Measurements from ENCODE around the gene LBX2.

GRCh38 chr2:74474899-74475298 lies 24.5 kb downstream of the LBX2 start:
- TF ChIP-seq TARDBP (IDR thresholded peaks at IDR 0.05) (no peak), LEF1 (IDR thresholded peaks at IDR 0.05; ENCODE audit: borderline replicate concordance) (no peak), ELF4 (IDR thresholded peaks at IDR 0.05) (no peak), FOXA1 (IDR thresholded peaks at IDR 0.05) (no peak), SUZ12 (IDR thresholded peaks at IDR 0.05) (no peak), SP1 (IDR thresholded peaks at IDR 0.05) (no peak), HDGF (IDR thresholded peaks at IDR 0.05; ENCODE audit: borderline replicate concordance) (no peak), FOXM1 (IDR thresholded peaks at IDR 0.05; ENCODE audit: borderline replicate concordance) (no peak), ARNT (IDR thresholded peaks at IDR 0.05) (no peak), BHLHE40 (IDR thresholded peaks at IDR 0.05; ENCODE audit: borderline replicate concordance) (no peak)

Measured in HEK293T (cell line).